Measurements from ENCODE around the gene TARS1.
A peak's percentile ranks its signal among the peaks of the same experiment; 100 is the strongest.

DNA sequence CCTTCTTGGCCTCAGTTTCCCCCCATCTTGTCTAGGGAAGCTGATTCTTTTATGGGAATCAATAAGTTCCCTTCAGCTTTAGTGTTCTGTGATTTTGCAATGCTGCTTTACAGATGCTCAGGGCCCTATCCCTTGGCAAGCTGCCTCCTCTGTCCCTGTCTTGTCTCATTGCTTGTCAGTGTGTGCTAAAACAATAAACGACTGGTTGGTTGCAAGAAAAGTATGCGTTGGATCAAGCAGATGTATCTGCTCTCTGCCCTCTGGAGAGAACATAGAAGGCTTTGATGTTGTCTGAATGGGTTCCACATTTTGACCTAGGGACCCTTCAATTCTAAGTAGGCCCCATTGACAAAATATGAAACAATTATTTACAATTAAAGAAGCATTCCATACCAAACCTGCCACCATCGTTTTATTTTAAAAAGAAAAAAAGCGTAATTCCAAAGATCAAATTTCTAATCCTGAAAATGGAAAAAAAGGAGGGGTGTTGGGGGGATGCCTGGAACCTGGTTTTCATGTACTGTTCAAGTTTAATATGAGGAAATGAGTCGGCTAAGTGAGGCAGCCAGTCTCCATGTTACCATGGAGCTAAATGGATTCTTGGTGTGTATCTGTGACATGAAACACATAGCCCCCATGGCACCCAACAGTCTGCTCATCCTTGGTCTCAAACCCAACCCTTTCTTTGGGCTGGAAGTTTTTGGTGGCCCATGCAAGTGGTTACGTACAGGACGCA is 31.2 kb upstream of the TARS1 start:
- TF ChIP-seq POLR2A (IDR thresholded peaks at IDR 0.05; ENCODE audit: insufficient read depth in 1 of 2, low read depth in 2 of 2, low read length in 2 of 2) (no peak), EP300 (IDR thresholded peaks at IDR 0.05; ENCODE audit: low read depth in 2 of 2, low read length in 2 of 2) (peak in 1 of 2 experiments; percentile 53; a peak in 2 of 4 replicates), EP300 (CRISPR knock-in tag; IDR thresholded peaks at IDR 0.05; ENCODE audit: borderline replicate concordance) (no peak)
- TF ChIP-seq, protein P1, sequence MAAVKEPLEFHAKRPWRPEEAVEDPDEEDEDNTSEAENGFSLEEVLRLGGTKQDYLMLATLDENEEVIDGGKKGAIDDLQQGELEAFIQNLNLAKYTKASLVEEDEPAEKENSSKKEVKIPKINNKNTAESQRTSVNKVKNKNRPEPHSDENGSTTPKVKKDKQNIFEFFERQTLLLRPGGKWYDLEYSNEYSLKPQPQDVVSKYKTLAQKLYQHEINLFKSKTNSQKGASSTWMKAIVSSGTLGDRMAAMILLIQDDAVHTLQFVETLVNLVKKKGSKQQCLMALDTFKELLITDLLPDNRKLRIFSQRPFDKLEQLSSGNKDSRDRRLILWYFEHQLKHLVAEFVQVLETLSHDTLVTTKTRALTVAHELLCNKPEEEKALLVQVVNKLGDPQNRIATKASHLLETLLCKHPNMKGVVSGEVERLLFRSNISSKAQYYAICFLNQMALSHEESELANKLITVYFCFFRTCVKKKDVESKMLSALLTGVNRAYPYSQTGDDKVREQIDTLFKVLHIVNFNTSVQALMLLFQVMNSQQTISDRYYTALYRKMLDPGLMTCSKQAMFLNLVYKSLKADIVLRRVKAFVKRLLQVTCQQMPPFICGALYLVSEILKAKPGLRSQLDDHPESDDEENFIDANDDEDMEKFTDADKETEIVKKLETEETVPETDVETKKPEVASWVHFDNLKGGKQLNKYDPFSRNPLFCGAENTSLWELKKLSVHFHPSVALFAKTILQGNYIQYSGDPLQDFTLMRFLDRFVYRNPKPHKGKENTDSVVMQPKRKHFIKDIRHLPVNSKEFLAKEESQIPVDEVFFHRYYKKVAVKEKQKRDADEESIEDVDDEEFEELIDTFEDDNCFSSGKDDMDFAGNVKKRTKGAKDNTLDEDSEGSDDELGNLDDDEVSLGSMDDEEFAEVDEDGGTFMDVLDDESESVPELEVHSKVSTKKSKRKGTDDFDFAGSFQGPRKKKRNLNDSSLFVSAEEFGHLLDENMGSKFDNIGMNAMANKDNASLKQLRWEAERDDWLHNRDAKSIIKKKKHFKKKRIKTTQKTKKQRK (IDR thresholded peaks at IDR 0.05; ENCODE audit: low read length) = no peak
